Pancreas (tissue), 10 donors: ENCODE measurements around the gene ISOC2. TPM values are rescaled to one million over a fixed set of nuclear protein-coding genes. Genes with fewer than 3 reads are reported as not detected.

Experiments used
- ATAC-seq, 4 donors: fragments of 200-7000 bp; cut with Tn5 transposase; one replicate each; pipeline versions ENCODE4 v1.8.0 to v1.9.1; 2020; ENCODE audit warnings: mild to moderate bottlenecking in 4 of 4, moderate library complexity in 4 of 4
- DNase-seq, 6 donors: peaks; one replicate each; pipeline ENCODE4 v3.0.0-alpha.2; 2020
- FAIRE-seq: peaks from 2 replicates; lab custom pipeline; 2012; peaks lifted over from hg19 to GRCh38; lab: Jason Lieb, UNC
- H3K27ac ChIP-seq, 4 donors: fragments of 200-600 bp; sonication (generic); 1 replicate in 3 of 4; 2 replicates in 1 of 4; pipeline versions ENCODE4 v1.5.0 to v1.8.0; 2020
- H3K27me3 ChIP-seq, 4 donors: fragments of 200-600 bp; one replicate each; pipeline ENCODE4 v1.8.0; 2021
- H3K36me3 ChIP-seq, 3 donors: fragments of 200-600 bp; sonication (generic) in 1 of 3; one replicate each; pipeline versions ENCODE4 v1.5.0 to v1.8.0; 2020 to 2021
- H3K4me1 ChIP-seq, 3 donors: fragments of 200-600 bp; one replicate each; pipeline ENCODE4 v1.8.0; 2021
- H3K4me3 ChIP-seq, 4 donors: fragments of 200-600 bp; sonication (generic) in 2 of 4; one replicate each; pipeline versions ENCODE4 v1.5.0 to v1.8.0; 2020 to 2021
- H3K9me3 ChIP-seq, 4 donors: fragments of 200-600 bp; one replicate each; pipeline ENCODE4 v1.8.0; 2021
- CTCF ChIP-seq, 4 donors: fragments of 200-600 bp; sonication (generic) in 3 of 4; IDR thresholded peaks; one replicate each; pipeline versions ENCODE4 v1.5.0 to v1.8.0; 2021; ENCODE audit warnings: antibody characterized with exemption in 4 of 4
- WGBS, 2 donors: extraction: QIAGEN DNeasy Blood & Tissue Kit; methylation state at CpG; one replicate each; pipeline ENCODE4 v1.1.7; 2013; 5-methylcytosine and 5-hydroxymethylcytosine counted together
- intact Hi-C, 3 donors: fragments of 100-400 bp; cut with DNase I; formaldehyde crosslinking; loops; one replicate each; pipeline versions ENCODE4 v1.11.1 to v1.14.2; 2022
- polyA plus RNA-seq, 2 donors: library from polyadenylated mRNA; stranded (reverse); fragments of 200-250 nt; gene quantifications; one replicate each; pipeline ENCODE4 v1.2.3, GENCODE V29; 2013
- total RNA-seq, 6 donors: library from RNA; stranded (reverse); fragmentation: NEBNext Ultra II Directional in 4 of 6; extraction: Animal tissue kit (Norgen Biotek cat#: 25700) in 4 of 6; gene quantifications; one replicate each; pipeline versions ENCODE4 v1.2.1 to v1.2.4, GENCODE V29; 2021 to 2023
- donor health status: healthy with polysubstance abuse.
- donor health status: DM: no; HTN: no; CAD: no; lungs with moderate emphysema.
- donor health status: DM: no; HTN: no; CAD: no.
- donor health status: control.
- donor health status: control.
- donor health status: Bipolar disorder and iron deficiency.
- donor health status: DM: yes; HTN: yes; CAD: no.
- donor health status: DM: no; HTN: no; CAD: no.
- donor health status: DM: no; HTN: no; CAD: no.
- donor health status: DM: yes; HTN: yes; CAD: no.

Gene ISOC2
- total and polyA plus RNA-seq, 8 donors, result 13.0 to 43.9 (median 21.8) TPM

- TF ChIP-seq CTCF (IDR thresholded peaks at IDR 0.05), result no peak
- no peak for DNase-seq
- Histone ChIP-seq H3K9me3 (no peaks in the 10 kb centered on the region), H3K4me3 (no peak overlapping the region), H3K27ac (no peak overlapping the region), H3K4me1 (no peaks in the 10 kb centered on the region), H3K36me3 (no peaks in the 10 kb centered on the region), H3K27me3 (peaks cover 0 to 26% (median 5%) of the 10 kb centered on the region in 4 donors)
- intact Hi-C loops, result no loop called here
- no peak for FAIRE-seq
- 36 to 37% methylated on average over 11 of the region's 11 CpGs for WGBS, 2 donors
- ATAC-seq, result no peak
These were observed 16.8 kb downstream of the ISOC2 start for GRCh38 chr19:55444646-55445045.

- no peaks in the 10 kb centered on the region for H3K36me3 ChIP-seq
- FAIRE-seq, result no peak
- H3K9me3 ChIP-seq, result no peaks in the 10 kb centered on the region
- ATAC-seq, result no peak
- no peaks in the 10 kb centered on the region for H3K4me1 ChIP-seq
- no peak overlapping the region for H3K27ac ChIP-seq
- no peak overlapping the region for H3K4me3 ChIP-seq
- intact Hi-C loops, result no loop called here
- H3K27me3 ChIP-seq, result peaks cover 0 to 26% (median 5%) of the 10 kb centered on the region in 4 donors
- no peak for DNase-seq
- no peak for TF ChIP-seq CTCF (IDR thresholded peaks at IDR 0.05)
- 22 to 23% methylated on average over 17 to 18 of the region's 18 CpGs for whole genome bisulfite sequencing, 2 donors
These were observed 17.5 kb downstream of the ISOC2 start for GRCh38 chr19:55443824-55444480.

- H3K36me3 ChIP-seq, result no peaks in the 10 kb centered on the region
- ATAC-seq (no peak), DNase-seq (peak in 1 of 6 donors; percentile 46), FAIRE-seq (no peak)
- 3 to 5% methylated on average over 43 of the region's 43 CpGs for WGBS, 2 donors
- no peak for TF ChIP-seq CTCF (IDR thresholded peaks at IDR 0.05)
- H3K4me1 ChIP-seq, result no peaks in the 10 kb centered on the region
- H3K27me3 ChIP-seq, result peaks cover 0 to 26% (median 5%) of the 10 kb centered on the region in 4 donors
- intact Hi-C loops, result no loop called here
- no peak within 1 kb of the TSS for H3K4me3 ChIP-seq
- H3K9me3 ChIP-seq, result no peaks in the 10 kb centered on the region
- H3K27ac ChIP-seq, result no peak within 1 kb of the TSS
These were observed 18.2 kb downstream of the ISOC2 start, which contains the start of gene SHISA7 for GRCh38 chr19:55443045-55443823. SHISA7 (minus strand) TSS chr19:55443300; CDS start chr19:55442863, 437 bp downstream.

GRCh38 chr19:55442372-55442961 is 19.0 kb downstream of the ISOC2 start:
- intact Hi-C loops, result no loop called here
- Histone ChIP-seq H3K4me1 (no peaks in the 10 kb centered on the region), H3K36me3 (no peaks in the 10 kb centered on the region), H3K27me3 (peaks cover 0 to 26% (median 5%) of the 10 kb centered on the region in 4 donors), H3K27ac (no peak overlapping the region), H3K4me3 (no peak overlapping the region), H3K9me3 (no peaks in the 10 kb centered on the region)
- no peak for TF ChIP-seq CTCF (IDR thresholded peaks at IDR 0.05)
- ATAC-seq, result peak in 1 of 4 donors; percentile 27
- 1 to 2% methylated on average over 58 to 72 of the region's 72 CpGs for WGBS, 2 donors
- peak in 1 of 6 donors; percentile 59 for DNase-seq
- no peak for FAIRE-seq
